ENCODE data around the gene WDR26. TPM values are rescaled to one million over a fixed set of nuclear protein-coding genes. Genes with fewer than 3 reads are reported as not detected.

The WDR26 gene
- total RNA-seq, 1 experiment from 2014 or later = 81.4 TPM

DNA sequence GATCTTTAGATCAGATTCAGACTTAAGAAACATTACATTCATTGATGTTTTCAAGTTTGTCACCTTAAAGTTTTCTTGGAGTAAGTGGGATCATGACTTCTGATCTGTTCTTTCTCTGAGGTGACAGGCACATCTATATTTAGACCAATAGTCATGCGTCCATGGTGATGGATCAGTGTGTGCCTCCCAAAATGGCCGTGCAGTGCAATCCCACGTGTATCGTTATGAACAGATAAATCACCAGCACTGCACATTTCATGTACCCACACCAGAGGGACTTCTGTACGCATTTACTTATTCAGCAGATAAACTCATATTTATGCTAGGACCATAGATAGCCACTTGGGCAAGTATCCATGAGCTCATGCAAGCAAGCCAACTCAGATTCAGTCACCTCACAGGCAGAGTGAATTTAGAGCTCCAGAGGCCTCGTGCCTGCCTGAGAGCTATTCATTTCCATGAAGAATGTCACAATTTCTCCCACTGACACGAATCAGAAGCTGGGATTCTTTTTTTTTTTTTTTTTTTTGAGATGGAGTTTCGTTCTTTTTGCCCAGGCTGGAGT is 13.9 kb upstream of the WDR26 start:
- Histone ChIP-seq H3K9ac (ENCODE audit: extremely low read depth, insufficient read length, low read length) (no peak overlapping the region), H2AK5ac (ENCODE audit: insufficient read length, low read length) (no peak overlapping the region), H3K27ac (ENCODE audit: insufficient read length, low read depth, low read length) (no peak overlapping the region), H3K79me2 (ENCODE audit: insufficient read depth, low read length) (0 out of 2 replicates have a peak, but pooled peaks cover 1% of the 10 kb centered on the region), H2BK120ac (ENCODE audit: low read depth, low read length, poor library complexity, severe bottlenecking) (no peak overlapping the region), H3T11ph (ENCODE audit: low read length) (no peak overlapping the region), H4K20me1 (ENCODE audit: control insufficient read depth, insufficient read depth, insufficient read length) (no peaks in the 10 kb centered on the region), H4K5ac (ENCODE audit: insufficient read length, low read depth, low read length) (no peak overlapping the region), H3K23ac (ENCODE audit: insufficient read length, low read depth, low read length) (no peak overlapping the region), H3K18ac (ENCODE audit: insufficient read length, low read depth, low read length) (no peak overlapping the region), H2BK20ac (ENCODE audit: low read depth, low read length, poor library complexity, severe bottlenecking) (no peak overlapping the region), H4K8ac (replicated peaks; ENCODE audit: insufficient read length, low read depth, low read length) (no peak overlapping the region), H3K27me3 (ENCODE audit: insufficient read depth, low read length) (no peaks in the 10 kb centered on the region), H3K4me2 (ENCODE audit: insufficient read depth, insufficient read length, low read length) (no peak overlapping the region), H2BK12ac (ENCODE audit: insufficient read length, low read depth, low read length) (no peak overlapping the region), H3K23me2 (ENCODE audit: insufficient read length, low read depth, low read length, poor library complexity, severe bottlenecking) (no peaks in the 10 kb centered on the region), H3K56ac (ENCODE audit: insufficient read length, low read depth, low read length) (no peak overlapping the region), H3K79me1 (ENCODE audit: insufficient read depth, low read depth, low read length, poor library complexity, severe bottlenecking) (no peaks in the 10 kb centered on the region), H3K14ac (ENCODE audit: insufficient read depth, low read length) (no peak overlapping the region), H2BK15ac (ENCODE audit: low read depth, low read length) (no peak overlapping the region), H3K9me3 (ENCODE audit: control insufficient read depth, low read depth, low read length) (no peaks in the 10 kb centered on the region), H2AFZ (ENCODE audit: low read length) (no peak overlapping the region), H4K91ac (ENCODE audit: insufficient read length, low read depth, low read length) (no peak overlapping the region), H3K4ac (ENCODE audit: low read depth, low read length) (no peak overlapping the region), H2BK5ac (ENCODE audit: insufficient read length, low read length) (no peak overlapping the region), H3K4me1 (ENCODE audit: insufficient read depth, low read length) (no peaks in the 10 kb centered on the region)
- no peak overlapping the region for H3K4me3 Mint-ChIP-seq
- H3K27ac Mint-ChIP-seq = no peak overlapping the region
- TF ChIP-seq, protein P1, sequence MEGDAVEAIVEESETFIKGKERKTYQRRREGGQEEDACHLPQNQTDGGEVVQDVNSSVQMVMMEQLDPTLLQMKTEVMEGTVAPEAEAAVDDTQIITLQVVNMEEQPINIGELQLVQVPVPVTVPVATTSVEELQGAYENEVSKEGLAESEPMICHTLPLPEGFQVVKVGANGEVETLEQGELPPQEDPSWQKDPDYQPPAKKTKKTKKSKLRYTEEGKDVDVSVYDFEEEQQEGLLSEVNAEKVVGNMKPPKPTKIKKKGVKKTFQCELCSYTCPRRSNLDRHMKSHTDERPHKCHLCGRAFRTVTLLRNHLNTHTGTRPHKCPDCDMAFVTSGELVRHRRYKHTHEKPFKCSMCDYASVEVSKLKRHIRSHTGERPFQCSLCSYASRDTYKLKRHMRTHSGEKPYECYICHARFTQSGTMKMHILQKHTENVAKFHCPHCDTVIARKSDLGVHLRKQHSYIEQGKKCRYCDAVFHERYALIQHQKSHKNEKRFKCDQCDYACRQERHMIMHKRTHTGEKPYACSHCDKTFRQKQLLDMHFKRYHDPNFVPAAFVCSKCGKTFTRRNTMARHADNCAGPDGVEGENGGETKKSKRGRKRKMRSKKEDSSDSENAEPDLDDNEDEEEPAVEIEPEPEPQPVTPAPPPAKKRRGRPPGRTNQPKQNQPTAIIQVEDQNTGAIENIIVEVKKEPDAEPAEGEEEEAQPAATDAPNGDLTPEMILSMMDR (conservative IDR thresholded peaks at IDR 0.05) = no peak
- H3K36me3 Mint-ChIP-seq (ENCODE audit: insufficient read depth in 1 of 3, low read depth in 3 of 3) = peaks cover 0 to 6% (median 4%) of the 10 kb centered on the region in 3 experiments; a peak in 4 of 7 replicates
- no peaks in the 10 kb centered on the region for H3K9me3 Mint-ChIP-seq
- WGBS (ENCODE audit: extremely low coverage, insufficient read length, low lambda C conversion rate) = no CpG with 5 or more reads among the region's 8 CpGs
- DNase-seq = no peak
- no peaks in the 10 kb centered on the region for H3K4me1 Mint-ChIP-seq
- H3K27me3 Mint-ChIP-seq (ENCODE audit: low read depth) = no peaks in the 10 kb centered on the region

Measured in H9 (cell line).